Measurements from ENCODE around the gene ENOX2. TPM values are rescaled to one million over a fixed set of nuclear protein-coding genes. Genes with fewer than 3 reads are reported as not detected.

ENOX2 gene
- total and polyA plus RNA-seq, 2 of the 13 experiments (the other 11 are each of a cell fraction or from before 2014, with no cell fraction given): 5.9 to 8.5 TPM

GRCh38 chrX:130841776-130842175, 61.2 kb downstream of the ENOX2 start:
- intact Hi-C loops (cut with micrococcal nuclease; ENCODE audit: unreplicated experiment): no loop called here
- FAIRE-seq (no peak), DNase-seq (ENCODE audit: low spot score) (no peak), ATAC-seq (no peak)
- H3K9ac ChIP-seq (ENCODE audit: insufficient read depth, low read depth, low read length): no peak overlapping the region
- H4K20me1 ChIP-seq (ENCODE audit: insufficient read depth, low read length): no peaks in the 10 kb centered on the region
- H3K79me2 ChIP-seq (ENCODE audit: insufficient read depth, low read length): no peaks in the 10 kb centered on the region
- ChIA-PET POLR2A (no interaction called here), CTCF (ENCODE audit: low intra/inter-chr PET ratio, low total read pairs) (no interaction called here)
- no peak overlapping the region for H3K4me3 ChIP-seq (replicated peaks in 1 of 3; ENCODE audit: insufficient read depth in 1 of 3, low read depth in 2 of 3, low read length in 3 of 3)
- BruUV-seq (replicated peaks): no TSS peak
- no peaks in the 10 kb centered on the region for H3K36me3 ChIP-seq (replicated peaks in 1 of 2; ENCODE audit: control insufficient read depth in 1 of 2, insufficient read depth in 2 of 2, low read length in 2 of 2)
- H3K9me3 ChIP-seq (ENCODE audit: low read length): no peaks in the 10 kb centered on the region
- H3K4me1 ChIP-seq (ENCODE audit: insufficient read depth, low read length): 0 out of 2 replicates have a peak, but pooled peaks cover 5% of the 10 kb centered on the region
- H3K4me2 ChIP-seq (ENCODE audit: low read depth, low read length): no peak overlapping the region
- no peak overlapping the region for H2AFZ ChIP-seq (ENCODE audit: low read length)
- in situ Hi-C loops (cut with HindIII; ENCODE audit: extremely low pct_ligation_motif_present, low pct_unique_long_range_greater_than_20kb): no loop called here
- H3K27ac ChIP-seq (ENCODE audit: extremely low read length, insufficient read depth, low read length): no peak overlapping the region
- H3K27me3 ChIP-seq (ENCODE audit: control insufficient read depth in 1 of 2, insufficient read depth in 2 of 2, low read length in 2 of 2): no peaks in the 10 kb centered on the region
- WGBS (ENCODE audit: low lambda C conversion rate): 100% methylated on average over 3 of the region's 3 CpGs
- no peak for TF ChIP-seq GTF2F1 (IDR thresholded peaks at IDR 0.05; ENCODE audit: low read length)
- TF ChIP-seq REST (IDR thresholded peaks at IDR 0.05; ENCODE audit: borderline replicate concordance in 1 of 2, low read depth in 1 of 2, low read length in 2 of 2): no peak
- TF ChIP-seq PAXIP1 (CRISPR knock-in tag; conservative IDR thresholded peaks at IDR 0.05): no peak
- TF ChIP-seq KLF16 (CRISPR knock-in tag; IDR thresholded peaks at IDR 0.05): no peak
- no peak for TF ChIP-seq FOXC1 (CRISPR knock-in tag; IDR thresholded peaks at IDR 0.05; ENCODE audit: borderline replicate concordance)
- TF ChIP-seq DNMT1 (CRISPR knock-in tag; IDR thresholded peaks at IDR 0.05): no peak
- TF ChIP-seq ZFYVE20 (CRISPR knock-in tag; IDR thresholded peaks at IDR 0.05; ENCODE audit: borderline replicate concordance, low read depth): no peak
- TF ChIP-seq ZNF24 (IDR thresholded peaks at IDR 0.05): no peak
- TF ChIP-seq AGO2 (optimal IDR thresholded peaks at IDR 0.05; ENCODE audit: low read depth, low read length): no peak
- no peak for TF ChIP-seq CAMTA2 (CRISPR knock-in tag; IDR thresholded peaks at IDR 0.05; ENCODE audit: borderline replicate concordance)
- TF ChIP-seq ZNF749 (CRISPR knock-in tag; IDR thresholded peaks at IDR 0.05; ENCODE audit: borderline replicate concordance): no peak
- no peak for TF ChIP-seq ATM (IDR thresholded peaks at IDR 0.05; ENCODE audit: borderline replicate concordance)
- TF ChIP-seq KDM5B (CRISPR knock-in tag; IDR thresholded peaks at IDR 0.05; ENCODE audit: borderline replicate concordance): no peak
- no peak for TF ChIP-seq ZNF546 (CRISPR knock-in tag; conservative IDR thresholded peaks at IDR 0.05)
- no peak for TF ChIP-seq FOXJ3 (CRISPR knock-in tag; IDR thresholded peaks at IDR 0.05; ENCODE audit: borderline replicate concordance)

All from HepG2 (cell line).